Measurements from ENCODE around the gene DGKZ. TPM values are rescaled to one million over a fixed set of nuclear protein-coding genes. Genes with fewer than 3 reads are reported as not detected.

Gene DGKZ
- total RNA-seq, 3 donors from 2014 or later, result 41.2 to 49.6 (median 47.2) TPM

DNA sequence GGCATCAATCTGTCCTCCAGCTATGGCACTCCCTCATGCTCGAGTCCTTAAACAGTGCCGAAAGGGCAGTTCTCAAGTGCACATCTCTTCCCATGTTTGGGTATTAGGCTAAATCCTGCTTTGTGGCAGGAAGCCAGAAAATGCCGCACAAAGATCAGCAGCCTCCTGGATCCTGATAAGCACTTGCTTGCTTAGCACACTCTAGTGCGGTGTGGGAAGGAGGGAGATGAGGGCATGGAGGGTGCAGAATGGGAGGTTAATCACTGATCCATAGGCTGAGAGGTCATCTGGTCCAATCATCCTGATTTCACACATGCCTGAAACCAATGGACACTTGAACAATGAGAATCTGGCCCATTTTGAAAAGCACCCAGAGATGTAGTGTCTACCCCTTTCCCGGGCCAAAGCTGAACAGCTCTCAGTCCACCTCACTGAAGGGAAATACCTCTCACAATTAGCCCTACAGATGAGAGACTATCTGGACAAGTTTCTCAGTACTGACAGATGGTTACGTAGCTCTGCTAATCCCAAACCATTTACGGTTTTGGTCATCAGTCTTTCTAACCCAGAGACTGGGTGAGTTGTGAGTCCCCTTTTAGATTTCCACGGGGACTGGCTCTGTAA lies 74.1 kb downstream of the DGKZ start:
- Histone ChIP-seq H3K4me1 (ENCODE audit: low read depth) (no peaks in the 10 kb centered on the region), H3K36me3 (ENCODE audit: low read depth) (no peaks in the 10 kb centered on the region), H3K9me3 (no peaks in the 10 kb centered on the region), H3K4me3 (no peak overlapping the region)
- no peak for ATAC-seq
- intact Hi-C loops (cut with DNase I, micrococcal nuclease), result no loop called here
- TF ChIP-seq, protein P1, sequence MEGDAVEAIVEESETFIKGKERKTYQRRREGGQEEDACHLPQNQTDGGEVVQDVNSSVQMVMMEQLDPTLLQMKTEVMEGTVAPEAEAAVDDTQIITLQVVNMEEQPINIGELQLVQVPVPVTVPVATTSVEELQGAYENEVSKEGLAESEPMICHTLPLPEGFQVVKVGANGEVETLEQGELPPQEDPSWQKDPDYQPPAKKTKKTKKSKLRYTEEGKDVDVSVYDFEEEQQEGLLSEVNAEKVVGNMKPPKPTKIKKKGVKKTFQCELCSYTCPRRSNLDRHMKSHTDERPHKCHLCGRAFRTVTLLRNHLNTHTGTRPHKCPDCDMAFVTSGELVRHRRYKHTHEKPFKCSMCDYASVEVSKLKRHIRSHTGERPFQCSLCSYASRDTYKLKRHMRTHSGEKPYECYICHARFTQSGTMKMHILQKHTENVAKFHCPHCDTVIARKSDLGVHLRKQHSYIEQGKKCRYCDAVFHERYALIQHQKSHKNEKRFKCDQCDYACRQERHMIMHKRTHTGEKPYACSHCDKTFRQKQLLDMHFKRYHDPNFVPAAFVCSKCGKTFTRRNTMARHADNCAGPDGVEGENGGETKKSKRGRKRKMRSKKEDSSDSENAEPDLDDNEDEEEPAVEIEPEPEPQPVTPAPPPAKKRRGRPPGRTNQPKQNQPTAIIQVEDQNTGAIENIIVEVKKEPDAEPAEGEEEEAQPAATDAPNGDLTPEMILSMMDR (IDR thresholded peaks at IDR 0.05), result no peak
- DNase-seq, result no peak

DNA sequence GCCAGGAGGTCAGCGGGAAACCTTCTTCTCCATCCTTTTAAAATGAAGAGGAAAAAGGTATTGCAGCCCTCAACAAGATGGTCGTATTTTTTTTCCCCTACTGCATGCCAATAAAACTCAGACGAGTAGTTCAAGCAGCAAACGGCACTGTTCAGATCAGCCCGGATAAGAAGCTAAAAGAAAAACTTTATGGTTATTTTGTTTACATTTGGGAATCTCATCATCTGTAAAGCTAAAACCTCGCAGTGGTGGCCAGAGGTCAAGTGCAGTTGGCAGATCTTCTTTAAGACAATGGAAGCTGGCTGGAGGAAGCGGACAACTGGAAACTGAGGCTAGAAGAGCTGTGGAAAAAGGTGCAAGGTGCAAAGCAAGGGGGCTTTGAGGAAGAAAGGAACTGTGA lies 75.3 kb downstream of the DGKZ start:
- ATAC-seq (peak; percentile 42), DNase-seq (peak in 1 of 3 donors; percentile 33)
- TF ChIP-seq, protein P1 (IDR thresholded peaks at IDR 0.05), result no peak
- Histone ChIP-seq H3K4me1 (ENCODE audit: low read depth) (no peaks in the 10 kb centered on the region), H3K36me3 (ENCODE audit: low read depth) (no peaks in the 10 kb centered on the region), H3K9me3 (no peaks in the 10 kb centered on the region), H3K4me3 (no peak overlapping the region)
- intact Hi-C loops (cut with DNase I, micrococcal nuclease), result no loop called here

GRCh38 chr11:46426233-46426991 lies 79.1 kb downstream of the DGKZ start:
- TF ChIP-seq, protein P1 (IDR thresholded peaks at IDR 0.05), result no peak
- DNase-seq (no peak), ATAC-seq (no peak)
- no peaks in the 10 kb centered on the region for H3K36me3 ChIP-seq (ENCODE audit: low read depth)
- H3K4me1 ChIP-seq (ENCODE audit: low read depth), result no peaks in the 10 kb centered on the region
- H3K9me3 ChIP-seq, result no peaks in the 10 kb centered on the region
- no peak overlapping the region for H3K4me3 ChIP-seq
- intact Hi-C loops (cut with DNase I, micrococcal nuclease), result no loop called here

DNA sequence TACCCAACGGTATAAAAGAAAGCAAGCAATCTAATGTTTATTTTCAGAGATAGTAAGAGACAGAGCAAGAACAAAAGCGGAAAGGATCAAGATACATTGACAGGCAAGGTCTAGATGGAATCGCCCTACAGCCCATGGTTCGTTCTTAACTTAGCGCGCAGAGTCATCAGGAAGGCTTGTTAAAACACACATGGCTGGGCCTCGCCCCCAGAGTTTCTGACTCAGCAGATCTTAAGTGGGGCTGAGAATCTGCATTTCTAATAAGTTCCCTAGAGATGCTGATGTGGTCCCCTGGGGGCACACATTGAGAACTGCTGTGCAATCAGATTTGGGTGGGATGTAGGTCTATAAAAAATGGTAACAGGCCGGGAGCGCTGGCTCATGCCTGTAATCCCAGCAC lies 80.1 kb downstream of the DGKZ start:
- intact Hi-C loops (cut with DNase I, micrococcal nuclease), result no loop called here
- DNase-seq (no peak), ATAC-seq (no peak)
- TF ChIP-seq, protein P1 (IDR thresholded peaks at IDR 0.05), result no peak
- Histone ChIP-seq H3K9me3 (no peaks in the 10 kb centered on the region), H3K36me3 (ENCODE audit: low read depth) (no peaks in the 10 kb centered on the region), H3K4me1 (ENCODE audit: low read depth) (no peaks in the 10 kb centered on the region), H3K4me3 (no peak overlapping the region)

DNA sequence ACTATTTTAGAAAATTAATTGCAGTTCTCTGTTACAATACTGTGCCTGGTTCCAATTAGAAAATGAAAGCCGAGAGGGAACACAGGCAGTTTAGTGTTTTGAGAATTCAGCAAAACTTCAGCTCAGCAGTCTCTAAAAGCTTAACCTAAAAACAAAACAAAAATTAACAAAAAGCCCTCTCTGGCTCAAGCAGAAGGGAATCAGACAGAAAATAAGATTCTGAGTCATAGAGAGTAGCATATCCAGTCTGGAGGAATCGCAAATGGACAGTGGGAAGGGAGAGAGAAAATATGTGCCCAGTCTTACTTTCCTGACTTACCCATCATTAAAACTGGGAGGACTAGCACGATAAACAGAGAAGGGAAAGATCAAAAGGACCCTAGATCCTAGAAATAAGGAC lies 82.5 kb downstream of the DGKZ start:
- DNase-seq, result no peak
- no peak overlapping the region for H3K4me3 ChIP-seq
- TF ChIP-seq, protein P1 (IDR thresholded peaks at IDR 0.05), result no peak
- intact Hi-C loops (cut with DNase I, micrococcal nuclease), result no loop called here
- no peaks in the 10 kb centered on the region for H3K4me1 ChIP-seq (ENCODE audit: low read depth)
- H3K36me3 ChIP-seq (ENCODE audit: low read depth), result no peaks in the 10 kb centered on the region
- no peak for ATAC-seq
- H3K9me3 ChIP-seq, result no peaks in the 10 kb centered on the region

Small RNA genes within 50 kb of the gene (microRNA-seq; reads per million reads assigned to microRNA genes)
- gene MIR4688, result 0.70 reads per million

Other genes starting within 250 kb of the DGKZ start
- gene PHF21A, start 226.0 kb upstream of the DGKZ start, total RNA-seq, result 10 to 100 TPM; 20.3 to 78.1 (median 23.3) TPM
- gene CREB3L1, start 69.8 kb upstream of the DGKZ start, total RNA-seq, result 100 to 1,000 TPM in 2 of 3 donors, 10 to 100 TPM in 1; 52.7 to 140 (median 108) TPM
- gene MDK, start 34.2 kb downstream of the DGKZ start, total RNA-seq, result 100 to 1,000 TPM; 103 to 672 (median 193) TPM
- gene CHRM4, start 44.3 kb downstream of the DGKZ start, total RNA-seq, result 1 to 10 TPM in 2 of 3 donors, under 1 TPM in 1; 0.32 to 6.0 (median 3.1) TPM
- 10 to 100 TPM; 42.0 to 46.7 (median 45.2) TPM for gene AMBRA1, start 246.6 kb downstream of the DGKZ start, total RNA-seq

All from mucosa of descending colon (tissue), 3 donors.